ENCODE measurements around the gene BABAM2. TPM values are rescaled to one million over a fixed set of nuclear protein-coding genes. Genes with fewer than 3 reads are reported as not detected.

The BABAM2 gene
- total and polyA plus RNA-seq, 10 of the 15 experiments (the other 5 are each of a cell fraction or from before 2014, with no cell fraction given) = 30.7 to 59.9 (median 44.5) TPM

DNA sequence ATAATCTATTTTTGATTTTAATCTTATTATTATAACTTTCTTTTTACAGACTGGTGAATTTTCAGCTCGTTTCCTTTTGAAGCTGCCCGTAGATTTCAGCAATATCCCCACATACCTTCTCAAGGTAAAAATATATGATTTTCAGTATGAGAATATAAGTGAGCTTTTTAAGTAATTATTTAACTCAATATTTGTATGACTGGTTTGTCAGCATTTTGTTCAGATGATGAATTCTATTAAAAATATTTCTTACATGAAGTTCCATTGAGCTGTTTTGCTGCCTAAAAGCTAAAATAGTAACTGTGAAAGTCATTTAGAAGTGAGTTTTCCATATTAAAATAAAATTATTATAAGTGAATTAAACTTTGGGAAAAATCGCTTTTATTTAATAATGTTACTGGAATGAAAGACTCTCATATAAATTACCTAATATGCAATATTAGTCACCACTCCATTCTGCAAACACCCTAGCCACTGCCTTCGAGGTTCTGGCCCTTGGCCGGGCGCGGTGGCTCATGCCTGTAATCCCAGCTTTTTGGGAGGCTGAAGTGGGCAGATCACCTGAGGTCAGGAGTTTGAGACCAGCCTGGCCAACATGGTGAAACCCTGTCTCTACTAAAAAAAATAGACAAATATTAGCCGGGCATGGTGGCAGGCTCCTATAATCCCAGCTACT, 155.3 kb downstream of the BABAM2 start (continued):
- TF ChIP-seq PRDM15 (CRISPR knock-in tag; IDR thresholded peaks at IDR 0.05) = no peak
- no peak for TF ChIP-seq DPF2 (IDR thresholded peaks at IDR 0.05)
- no peak for TF ChIP-seq POU2F2 (IDR thresholded peaks at IDR 0.05; ENCODE audit: borderline replicate concordance, low read depth, low read length)
- TF ChIP-seq IRF4 (IDR thresholded peaks at IDR 0.05; ENCODE audit: low read depth, low read length) = no peak
- no peak for TF ChIP-seq CREB1 (IDR thresholded peaks at IDR 0.05; ENCODE audit: low read depth)
- TF ChIP-seq CEBPB (IDR thresholded peaks at IDR 0.05; ENCODE audit: borderline replicate concordance in 1 of 2, low read depth in 2 of 2, low read length in 2 of 2) = no peak
- TF ChIP-seq MEF2B (IDR thresholded peaks at IDR 0.05; ENCODE audit: partially characterized antibody, poor library complexity, severe bottlenecking) = no peak
- TF ChIP-seq TARDBP (IDR thresholded peaks at IDR 0.05; ENCODE audit: borderline replicate concordance) = no peak

- no peaks in the 10 kb centered on the region for H3K27me3 ChIP-seq (replicated peaks in 1 of 2; ENCODE audit: control insufficient read depth in 2 of 2, insufficient read depth in 2 of 2, low read length in 1 of 2)
- H3K4me2 ChIP-seq (ENCODE audit: control insufficient read depth, insufficient read depth) = no peak overlapping the region
- ATAC-seq = no peak
- H3K9ac ChIP-seq (ENCODE audit: control insufficient read depth, insufficient read depth, low read length) = no peak overlapping the region
- H2AFZ ChIP-seq (ENCODE audit: control insufficient read depth, low read depth, low read length) = no peak overlapping the region
- H3K79me2 ChIP-seq (ENCODE audit: control insufficient read depth, insufficient read depth, low read length) = no peaks in the 10 kb centered on the region
- H3K27ac ChIP-seq (ENCODE audit: control insufficient read depth, insufficient read depth) = no peak overlapping the region
- POLR2A ChIA-PET = no interaction called here
- FAIRE-seq = no peak
- no peaks in the 10 kb centered on the region for H3K9me3 ChIP-seq (replicated peaks; ENCODE audit: control insufficient read depth, insufficient read depth, low read length)
- no peak overlapping the region for H3K4me3 ChIP-seq
- H3K4me1 ChIP-seq (ENCODE audit: control insufficient read depth, insufficient read depth, low read length) = no peaks in the 10 kb centered on the region
- no peak for DNase-seq (ENCODE audit: low read depth, low spot score)
- 87% methylated on average over 2 of the region's 2 CpGs for WGBS (ENCODE audit: insufficient coverage, insufficient replicate concordance, low lambda C conversion rate, missing lambda C conversion rate)
- no peaks in the 10 kb centered on the region for H3K36me3 ChIP-seq (ENCODE audit: control insufficient read depth in 2 of 2, insufficient read depth in 2 of 2, low read length in 1 of 2)
- CTCF ChIA-PET = interaction anchor here (0.6 kb wide), 1 partner anchor 87 kb away, joined by 3 read pairs; no protein-coding TSS in a partner anchor
- intact Hi-C loops (cut with micrococcal nuclease; ENCODE audit: unreplicated experiment) (no loop called here), in situ Hi-C loops (cut with MboI) (no loop called here)
- BruUV-seq (replicated peaks) = no TSS peak
- no peaks in the 10 kb centered on the region for H4K20me1 ChIP-seq (ENCODE audit: control insufficient read depth, insufficient read depth)
- SMC1A ChIA-PET (ENCODE audit: uncharacterized antibody, unreplicated experiment) = no interaction called here
- RAD21 ChIA-PET (ENCODE audit: unreplicated experiment) = no interaction called here
- TF ChIP-seq MYC (IDR thresholded peaks at IDR 0.05; ENCODE audit: insufficient read depth, insufficient read length, insufficient replicate concordance, low read length, severe bottlenecking) (no peak), NBN (IDR thresholded peaks at IDR 0.05) (no peak), GABPA (IDR thresholded peaks at IDR 0.05; ENCODE audit: low read depth) (no peak), MYB (IDR thresholded peaks at IDR 0.05; ENCODE audit: borderline replicate concordance, low read depth, low read length) (no peak), PRDM15 (CRISPR knock-in tag; IDR thresholded peaks at IDR 0.05) (no peak), PKNOX1 (IDR thresholded peaks at IDR 0.05) (no peak), STAT3 (IDR thresholded peaks at IDR 0.05; ENCODE audit: low read depth, low read length) (no peak), CHD1 (IDR thresholded peaks at IDR 0.05; ENCODE audit: low read depth, low read length) (no peak)
Measured at GRCh38 chr2:28046921-28047320, 156.4 kb downstream of the BABAM2 start.
